ENCODE data around the gene MOB3A. TPM values are rescaled to one million over a fixed set of nuclear protein-coding genes. Genes with fewer than 3 reads are reported as not detected.
"Not testable (repeated sequence)": the region's sequence is repeated elsewhere in the genome, so short reads cannot be mapped to it uniquely, and the experiment has no call there.

Gene MOB3A
- total RNA-seq, 1 donor from 2014 or later: 12.0 TPM

DNA sequence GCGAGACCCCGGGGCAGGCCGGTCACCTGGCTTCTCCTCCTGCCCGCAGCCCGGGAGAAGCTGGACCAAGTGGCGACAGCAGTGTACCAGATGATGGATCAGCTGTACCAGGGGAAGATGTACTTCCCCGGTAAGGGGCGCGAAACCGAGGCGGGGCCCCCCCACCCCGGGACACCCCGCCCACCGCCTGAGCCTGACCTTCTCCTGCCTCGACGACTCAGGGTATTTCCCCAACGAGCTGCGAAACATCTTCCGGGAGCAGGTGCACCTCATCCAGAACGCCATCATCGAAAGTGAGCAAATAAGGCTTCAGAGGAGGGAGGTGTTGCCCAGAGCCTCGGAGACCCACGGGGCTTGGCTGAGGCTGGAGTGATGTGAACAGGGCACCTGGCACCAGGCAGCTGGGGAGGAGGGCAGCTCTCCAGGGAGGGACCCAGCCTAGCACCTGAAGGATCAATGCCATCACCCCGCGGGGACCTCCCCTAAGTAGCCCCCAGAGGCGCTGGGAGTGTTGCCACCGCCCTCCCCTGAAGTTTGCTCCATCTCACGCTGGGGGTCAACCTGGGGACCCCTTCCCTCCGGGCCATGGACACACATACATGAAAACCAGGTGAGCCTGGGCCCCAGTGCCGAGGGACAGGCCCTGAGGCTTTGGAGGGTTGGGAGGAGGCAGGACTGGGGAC, 1.2 kb upstream of the MOB3A start:
- peak overlapping the region; percentile 63 to 82 (median 74) for H3K4me3 ChIP-seq (ENCODE audit: low read length in 3 of 3)
- H3K9ac ChIP-seq (ENCODE audit: low read depth in 1 of 3, low read length in 3 of 3): peak overlapping the region; percentile 66 to 79 (median 76)
- no peaks in the 10 kb centered on the region for H3K27me3 ChIP-seq (ENCODE audit: control insufficient read depth in 3 of 3, insufficient read depth in 3 of 3, low read length in 3 of 3)
- H3K4me1 ChIP-seq (ENCODE audit: control insufficient read depth in 3 of 3, insufficient read depth in 3 of 3, low read length in 3 of 3): peaks cover 16 to 31% (median 24%) of the 10 kb centered on the region in 3 donors
- peaks cover 26% of the 10 kb centered on the region in 3 donors for H3K36me3 ChIP-seq (ENCODE audit: control insufficient read depth in 3 of 3, insufficient read depth in 3 of 3, low read length in 3 of 3)
- peak overlapping the region; percentile 76 for H3K27ac ChIP-seq (ENCODE audit: low read depth, low read length)
- H3K9me3 ChIP-seq (ENCODE audit: control insufficient read depth in 3 of 3, low read length in 3 of 3): no peaks in the 10 kb centered on the region

DNA sequence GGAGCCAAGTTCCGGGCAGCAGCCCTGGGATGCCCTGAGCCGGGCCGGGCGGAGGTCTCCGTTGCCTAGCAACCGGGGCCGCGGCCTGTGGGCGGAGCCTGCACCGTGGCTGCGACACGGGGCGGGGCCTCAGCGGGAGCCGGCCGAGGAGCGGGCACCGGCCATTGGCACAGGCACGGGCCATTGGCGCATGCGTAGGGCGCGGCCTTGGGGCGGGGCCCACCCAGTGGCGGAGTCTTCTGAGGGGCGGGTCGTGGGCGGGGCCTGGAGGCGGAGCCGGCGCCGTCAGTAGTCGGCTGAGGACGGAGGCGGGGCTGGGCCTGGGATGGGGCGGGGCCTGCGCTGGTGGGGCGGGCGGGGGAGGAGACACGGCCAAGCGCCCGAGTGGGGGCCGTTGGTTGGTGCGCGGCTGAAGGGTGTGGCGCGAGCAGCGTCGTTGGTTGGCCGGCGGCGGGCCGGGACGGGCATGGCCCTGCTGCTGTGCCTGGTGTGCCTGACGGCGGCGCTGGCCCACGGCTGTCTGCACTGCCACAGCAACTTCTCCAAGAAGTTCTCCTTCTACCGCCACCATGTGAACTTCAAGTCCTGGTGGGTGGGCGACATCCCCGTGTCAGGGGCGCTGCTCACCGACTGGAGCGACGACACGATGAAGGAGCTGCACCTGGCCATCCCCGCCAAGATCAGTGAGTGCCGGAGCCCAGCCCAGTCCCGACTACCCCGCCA, 515 bp upstream of the MOB3A start, which contains the start of gene IZUMO4:
Gene IZUMO4, plus strand, starts transcription at position 436 of the 723 bp plus-strand sequence. Its CDS starts 31 bp downstream, at position 467.
- Histone ChIP-seq H3K36me3 (ENCODE audit: control insufficient read depth in 3 of 3, insufficient read depth in 3 of 3, low read length in 3 of 3) (peaks cover 21 to 22% (median 21%) of the 10 kb centered on the region in 3 donors), H3K4me1 (ENCODE audit: control insufficient read depth in 3 of 3, insufficient read depth in 3 of 3, low read length in 3 of 3) (peaks cover 16 to 34% (median 24%) of the 10 kb centered on the region in 3 donors), H3K4me3 (ENCODE audit: low read length in 3 of 3) (peak within 1 kb of the TSS; percentile 72 to 82 (median 81))

DNA sequence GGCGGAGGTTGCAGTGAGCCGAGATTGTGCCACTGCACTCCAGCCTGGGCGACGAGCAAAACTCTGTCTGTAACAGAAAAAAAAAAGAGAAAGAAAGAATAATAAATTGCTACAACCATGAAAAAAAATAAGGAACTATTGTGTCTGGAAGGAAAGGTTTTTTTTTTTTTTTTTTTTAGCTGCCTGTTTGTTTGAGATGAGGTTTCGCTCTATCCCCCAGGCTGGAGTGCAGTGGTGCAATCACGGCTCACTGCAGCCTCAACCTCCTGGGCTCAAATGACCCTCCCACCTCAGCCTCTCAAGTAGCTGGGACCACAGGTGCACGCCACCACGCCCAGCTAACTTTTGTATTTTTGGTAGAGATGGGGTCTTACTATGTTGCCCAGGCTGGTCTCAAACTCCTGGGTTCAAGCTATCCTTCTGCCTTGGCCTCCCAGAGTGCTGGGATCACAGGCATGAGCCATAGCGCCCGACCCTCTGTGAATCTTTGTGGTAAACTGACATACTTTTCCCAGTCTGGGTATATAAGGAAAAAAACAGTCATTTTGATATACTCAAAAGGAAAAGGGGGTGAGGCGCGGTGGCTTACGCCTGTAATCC, 4.1 kb downstream of the MOB3A start:
- H3K4me3 ChIP-seq (ENCODE audit: low read length in 3 of 3): not testable (repeated sequence)
- Histone ChIP-seq H3K4me1 (ENCODE audit: control insufficient read depth in 3 of 3, insufficient read depth in 3 of 3, low read length in 3 of 3) (peaks cover 25 to 60% (median 38%) of the 10 kb centered on the region in 3 donors), H3K27ac (ENCODE audit: low read depth, low read length) (peak overlapping the region; percentile 3)

More for the DNA sequence above, 515 bp upstream of the MOB3A start, which contains the start of gene IZUMO4:
- peak within 1 kb of the TSS; percentile 88 for H3K27ac ChIP-seq (ENCODE audit: low read depth, low read length)
- no peaks in the 10 kb centered on the region for H3K27me3 ChIP-seq (ENCODE audit: control insufficient read depth in 3 of 3, insufficient read depth in 3 of 3, low read length in 3 of 3)
- peak within 1 kb of the TSS; percentile 76 to 82 (median 80) for H3K9ac ChIP-seq (ENCODE audit: low read depth in 1 of 3, low read length in 3 of 3)
- H3K9me3 ChIP-seq (ENCODE audit: control insufficient read depth in 3 of 3, low read length in 3 of 3): no peaks in the 10 kb centered on the region

DNA sequence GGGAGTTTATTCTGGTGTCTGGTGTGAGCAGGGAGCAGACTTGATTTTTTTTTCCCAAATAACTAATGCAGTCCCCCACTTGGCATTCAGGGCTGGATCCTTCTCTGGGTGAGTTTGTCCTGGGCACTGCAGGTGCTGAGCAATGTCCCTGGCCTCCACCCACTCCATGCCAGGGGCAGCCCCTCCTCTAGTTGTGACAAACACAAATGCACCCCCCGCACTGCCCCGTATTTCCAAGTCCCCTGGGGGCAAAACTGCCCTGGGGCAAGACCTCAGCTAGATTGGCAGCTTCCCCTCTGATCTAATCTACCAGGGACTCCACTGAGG, 6.4 kb downstream of the MOB3A start:
- Histone ChIP-seq H3K27ac (ENCODE audit: low read depth, low read length) (peak overlapping the region; percentile 54), H3K9ac (ENCODE audit: low read depth in 1 of 3, low read length in 3 of 3) (peak overlapping the region; percentile 33 to 43 (median 38)), H3K27me3 (ENCODE audit: control insufficient read depth in 3 of 3, insufficient read depth in 3 of 3, low read length in 3 of 3) (no peaks in the 10 kb centered on the region), H3K4me1 (ENCODE audit: control insufficient read depth in 3 of 3, insufficient read depth in 3 of 3, low read length in 3 of 3) (peaks cover 18 to 53% (median 34%) of the 10 kb centered on the region in 3 donors), H3K4me3 (ENCODE audit: low read length in 3 of 3) (no peak overlapping the region), H3K36me3 (ENCODE audit: control insufficient read depth in 3 of 3, insufficient read depth in 3 of 3, low read length in 3 of 3) (peaks cover 0 to 5% (median 4%) of the 10 kb centered on the region in 3 donors), H3K9me3 (ENCODE audit: control insufficient read depth in 3 of 3, low read length in 3 of 3) (no peaks in the 10 kb centered on the region)

More for the DNA sequence above, 4.1 kb downstream of the MOB3A start:
- H3K9ac ChIP-seq (ENCODE audit: low read depth in 1 of 3, low read length in 3 of 3); H3K27me3 ChIP-seq (ENCODE audit: control insufficient read depth in 3 of 3, insufficient read depth in 3 of 3, low read length in 3 of 3); H3K9me3 ChIP-seq (ENCODE audit: control insufficient read depth in 3 of 3, low read length in 3 of 3); H3K36me3 ChIP-seq (ENCODE audit: control insufficient read depth in 3 of 3, insufficient read depth in 3 of 3, low read length in 3 of 3): not testable (repeated sequence)

DNA sequence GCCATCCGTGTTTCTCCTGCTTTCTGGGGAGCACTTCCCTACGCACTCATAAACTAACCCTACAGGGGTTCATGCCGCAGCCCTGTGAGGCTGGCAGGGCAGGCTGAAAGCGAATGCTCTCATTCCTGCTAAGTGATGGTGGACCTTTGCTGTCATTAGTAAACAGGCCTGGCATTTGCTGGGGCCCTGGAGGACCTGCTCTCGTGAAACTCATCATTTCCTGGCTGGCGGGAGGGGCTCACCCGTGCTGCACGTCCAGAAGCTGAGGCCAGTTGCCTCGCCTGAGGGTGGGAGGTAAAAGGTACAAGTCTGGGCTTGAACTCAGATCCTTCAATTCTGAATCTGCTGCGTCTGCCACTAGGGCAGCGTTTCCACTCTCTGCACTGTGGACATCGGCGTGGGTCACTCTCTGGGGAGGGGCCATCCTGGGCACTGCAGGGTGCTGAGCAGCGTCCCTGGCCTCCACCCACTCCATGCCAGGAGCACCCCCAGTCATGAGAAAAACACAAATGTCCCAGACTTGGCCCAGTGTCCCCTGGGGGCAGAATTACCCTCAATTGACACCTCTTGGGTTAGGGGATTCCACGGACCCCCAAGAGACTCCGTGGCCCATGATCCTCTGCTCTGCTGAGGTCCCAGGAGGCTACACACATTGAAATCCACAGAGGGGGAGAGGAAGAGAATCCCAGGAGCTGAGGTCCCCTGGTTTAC, 7.0 kb downstream of the MOB3A start:
- Histone ChIP-seq H3K27me3 (ENCODE audit: control insufficient read depth in 3 of 3, insufficient read depth in 3 of 3, low read length in 3 of 3) (no peaks in the 10 kb centered on the region), H3K9ac (ENCODE audit: low read depth in 1 of 3, low read length in 3 of 3) (peak overlapping the region in 2 of 3 donors; percentile 25 to 43), H3K9me3 (ENCODE audit: control insufficient read depth in 3 of 3, low read length in 3 of 3) (no peaks in the 10 kb centered on the region), H3K4me1 (ENCODE audit: control insufficient read depth in 3 of 3, insufficient read depth in 3 of 3, low read length in 3 of 3) (peaks cover 14 to 48% (median 28%) of the 10 kb centered on the region in 3 donors), H3K4me3 (ENCODE audit: low read length in 3 of 3) (no peak overlapping the region), H3K36me3 (ENCODE audit: control insufficient read depth in 3 of 3, insufficient read depth in 3 of 3, low read length in 3 of 3) (peaks cover 0 to 5% (median 4%) of the 10 kb centered on the region in 3 donors), H3K27ac (ENCODE audit: low read depth, low read length) (no peak overlapping the region)

DNA sequence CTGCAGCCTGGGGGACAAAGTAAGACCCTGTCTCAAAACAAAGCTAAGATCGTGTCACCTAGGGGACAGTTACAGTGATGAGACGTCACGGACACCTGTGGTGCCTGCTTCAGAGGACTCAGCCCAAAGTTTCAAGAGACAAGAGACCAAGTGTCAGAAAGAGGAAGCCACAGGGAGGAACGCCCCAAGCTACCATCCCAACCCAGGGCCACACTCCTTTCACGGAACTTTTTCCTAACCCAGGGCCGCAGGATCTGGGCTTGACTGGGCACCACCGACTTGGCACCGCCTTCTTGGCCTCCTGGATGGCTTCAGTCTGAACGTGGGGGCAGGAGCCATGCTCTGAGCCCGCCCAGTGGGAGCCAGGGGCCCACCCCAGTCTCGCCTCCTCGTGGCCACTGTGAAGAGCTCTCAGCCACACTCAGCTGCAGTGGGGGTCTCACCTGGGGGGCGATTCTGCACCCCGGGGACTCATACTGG, 8.5 kb downstream of the MOB3A start:
- peaks cover 14 to 45% (median 31%) of the 10 kb centered on the region in 3 donors for H3K4me1 ChIP-seq (ENCODE audit: control insufficient read depth in 3 of 3, insufficient read depth in 3 of 3, low read length in 3 of 3)
- peaks cover 2 to 8% (median 5%) of the 10 kb centered on the region in 3 donors for H3K36me3 ChIP-seq (ENCODE audit: control insufficient read depth in 3 of 3, insufficient read depth in 3 of 3, low read length in 3 of 3)
- H3K27ac ChIP-seq (ENCODE audit: low read depth, low read length): no peak overlapping the region
- no peaks in the 10 kb centered on the region for H3K9me3 ChIP-seq (ENCODE audit: control insufficient read depth in 3 of 3, low read length in 3 of 3)
- no peak overlapping the region for H3K4me3 ChIP-seq (ENCODE audit: low read length in 3 of 3)
- no peak overlapping the region for H3K9ac ChIP-seq (ENCODE audit: low read depth in 1 of 3, low read length in 3 of 3)
- no peaks in the 10 kb centered on the region for H3K27me3 ChIP-seq (ENCODE audit: control insufficient read depth in 3 of 3, insufficient read depth in 3 of 3, low read length in 3 of 3)

DNA sequence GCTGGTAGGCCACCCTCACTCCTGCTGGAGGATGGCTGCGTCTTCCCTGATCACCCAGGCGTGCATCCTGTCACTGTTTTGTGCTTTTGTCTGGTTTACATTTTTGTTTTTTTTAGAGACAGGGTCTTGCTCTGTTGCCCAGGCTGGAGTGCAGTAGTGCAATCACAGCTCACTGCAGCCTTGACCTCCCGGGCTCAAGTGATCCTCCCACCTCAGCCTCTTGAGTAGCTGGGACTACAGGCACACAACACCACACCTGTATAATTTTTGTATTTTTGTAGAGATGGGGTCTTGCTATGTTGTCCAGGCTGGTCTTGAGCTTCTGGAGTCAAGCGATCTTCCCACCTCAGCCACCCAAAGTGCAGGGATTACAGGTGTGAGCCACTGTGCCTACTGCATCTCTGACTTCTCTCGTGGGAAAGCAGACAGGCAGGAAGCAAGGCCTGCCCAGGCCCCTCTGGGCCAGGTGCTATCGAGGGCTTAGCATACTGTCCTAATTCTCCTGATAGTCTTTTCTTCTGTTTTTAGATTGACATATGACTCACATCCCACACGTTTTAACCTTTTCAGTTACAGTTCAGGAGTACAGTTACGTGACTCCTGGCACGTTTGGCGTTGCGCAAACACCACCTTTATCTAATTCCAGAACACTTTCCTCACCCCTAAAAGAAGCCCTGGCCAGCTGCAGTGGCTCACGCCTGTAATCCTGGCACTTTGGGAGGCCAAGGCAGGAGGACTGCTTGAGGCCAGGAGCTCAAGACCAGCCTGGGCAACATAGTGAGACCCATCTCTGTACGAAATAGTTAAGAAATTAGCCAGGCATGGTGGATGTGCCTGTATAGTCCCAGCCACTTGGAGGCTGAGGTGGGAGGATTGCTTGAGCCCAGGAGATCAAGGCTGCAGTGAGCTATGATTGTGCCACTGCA, 9.2 kb downstream of the MOB3A start:
- H3K4me1 ChIP-seq (ENCODE audit: control insufficient read depth in 3 of 3, insufficient read depth in 3 of 3, low read length in 3 of 3): peaks cover 14 to 46% (median 31%) of the 10 kb centered on the region in 3 donors
- not testable (repeated sequence) for H3K27ac ChIP-seq (ENCODE audit: low read depth, low read length); H3K27me3 ChIP-seq (ENCODE audit: control insufficient read depth in 3 of 3, insufficient read depth in 3 of 3, low read length in 3 of 3); H3K9me3 ChIP-seq (ENCODE audit: control insufficient read depth in 3 of 3, low read length in 3 of 3); H3K36me3 ChIP-seq (ENCODE audit: control insufficient read depth in 3 of 3, insufficient read depth in 3 of 3, low read length in 3 of 3); H3K4me3 ChIP-seq (ENCODE audit: low read length in 3 of 3); H3K9ac ChIP-seq (ENCODE audit: low read depth in 1 of 3, low read length in 3 of 3)

DNA sequence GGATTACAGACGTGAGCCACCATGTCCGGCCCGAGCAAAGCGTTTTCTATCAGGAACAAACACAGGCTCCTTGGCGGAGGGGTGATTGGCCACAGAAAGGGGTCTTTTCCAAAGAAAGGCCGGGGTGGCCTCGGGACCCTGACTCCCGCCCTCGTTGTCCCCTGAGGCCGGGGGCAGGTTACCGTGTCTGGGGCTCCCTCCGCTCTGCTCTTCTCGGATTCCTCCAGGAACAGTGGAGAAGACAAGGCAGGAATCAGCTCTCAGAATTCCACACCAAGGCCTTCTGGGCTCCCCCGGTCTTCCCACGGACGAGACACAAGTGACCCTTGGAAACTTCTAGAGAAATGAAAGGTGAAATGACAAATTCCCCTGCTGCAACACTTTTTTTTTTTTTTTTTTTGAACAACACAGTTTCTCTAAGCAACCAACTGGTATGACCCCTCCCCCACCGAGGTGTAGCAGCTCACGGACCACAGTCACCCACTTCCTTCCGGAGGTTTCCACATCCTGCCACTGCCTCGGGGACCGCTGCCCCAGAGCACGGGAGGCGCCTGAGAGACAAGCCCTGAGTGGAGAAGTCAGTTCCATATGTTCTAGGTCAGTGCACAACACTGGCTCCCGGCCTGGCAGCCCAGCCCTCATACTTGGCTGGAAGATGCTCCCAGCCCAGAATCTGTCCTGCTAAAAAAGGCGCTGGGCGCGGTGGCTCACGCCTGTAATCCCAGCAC, 11.0 kb downstream of the MOB3A start:
- H3K4me3 ChIP-seq (ENCODE audit: low read length in 3 of 3): no peak overlapping the region
- H3K4me1 ChIP-seq (ENCODE audit: control insufficient read depth in 3 of 3, insufficient read depth in 3 of 3, low read length in 3 of 3): peaks cover 6 to 34% (median 22%) of the 10 kb centered on the region in 3 donors
- peaks cover 5 to 10% (median 8%) of the 10 kb centered on the region in 3 donors for H3K36me3 ChIP-seq (ENCODE audit: control insufficient read depth in 3 of 3, insufficient read depth in 3 of 3, low read length in 3 of 3)
- H3K27me3 ChIP-seq (ENCODE audit: control insufficient read depth in 3 of 3, insufficient read depth in 3 of 3, low read length in 3 of 3): no peaks in the 10 kb centered on the region
- H3K9me3 ChIP-seq (ENCODE audit: control insufficient read depth in 3 of 3, low read length in 3 of 3): no peaks in the 10 kb centered on the region
- peak overlapping the region; percentile 40 for H3K27ac ChIP-seq (ENCODE audit: low read depth, low read length)
- no peak overlapping the region for H3K9ac ChIP-seq (ENCODE audit: low read depth in 1 of 3, low read length in 3 of 3)
